IPS DF 4.7 (cell line): ENCODE measurements around the gene LRP1B.
"Not testable (repeated sequence)": the region's sequence is repeated elsewhere in the genome, so short reads cannot be mapped to it uniquely, and the experiment has no call there.

ENCODE experiments used
- DNase-seq: peaks from one replicate; pipeline ENCODE4 v3.0.0-alpha.2; 2013; ENCODE audit warnings: low spot score; ENCODE audit errors: extremely low read depth

The LRP1B gene

GRCh38 chr2:140734992-140735391 lies 1395.8 kb downstream of the LRP1B start:
- no peak for DNase-seq

GRCh38 chr2:140718999-140719398 lies 1411.8 kb downstream of the LRP1B start:
- DNase-seq, result no peak

GRCh38 chr2:140717481-140717880 lies 1413.3 kb downstream of the LRP1B start:
- no peak for DNase-seq

- DNase-seq, result no peak
Observed at GRCh38 chr2:140714586-140714985, 1416.2 kb downstream of the LRP1B start.

GRCh38 chr2:140711867-140712266 lies 1418.9 kb downstream of the LRP1B start:
- no peak for DNase-seq

- no peak for DNase-seq
Observed at GRCh38 chr2:140701726-140702125, 1429.1 kb downstream of the LRP1B start.

- DNase-seq, result no peak
Observed at GRCh38 chr2:140698636-140699035, 1432.2 kb downstream of the LRP1B start.

- DNase-seq, result no peak
Observed at GRCh38 chr2:140696449-140696848, 1434.4 kb downstream of the LRP1B start.

- DNase-seq, result no peak
Observed at GRCh38 chr2:140695155-140695554, 1435.7 kb downstream of the LRP1B start.

- DNase-seq, result no peak
Observed at GRCh38 chr2:140687825-140688224, 1443.0 kb downstream of the LRP1B start.

- DNase-seq, result no peak
Observed at GRCh38 chr2:140683658-140684057, 1447.2 kb downstream of the LRP1B start.

GRCh38 chr2:140680862-140681261 lies 1450.0 kb downstream of the LRP1B start:
- no peak for DNase-seq

GRCh38 chr2:140679752-140680151 lies 1451.1 kb downstream of the LRP1B start:
- DNase-seq, result no peak

GRCh38 chr2:140669911-140670310 lies 1460.9 kb downstream of the LRP1B start:
- no peak for DNase-seq

- no peak for DNase-seq
Observed at GRCh38 chr2:140667203-140667602, 1463.6 kb downstream of the LRP1B start.

GRCh38 chr2:140662504-140662903 lies 1468.3 kb downstream of the LRP1B start:
- no peak for DNase-seq

GRCh38 chr2:140658760-140659692 lies 1471.8 kb downstream of the LRP1B start:
- no peak for DNase-seq

- DNase-seq, result no peak
Observed at GRCh38 chr2:140657657-140658056, 1473.2 kb downstream of the LRP1B start.

- DNase-seq, result no peak
Observed at GRCh38 chr2:140654565-140654964, 1476.3 kb downstream of the LRP1B start.

- DNase-seq, result no peak
Observed at GRCh38 chr2:140650825-140651224, 1480.0 kb downstream of the LRP1B start.

- DNase-seq, result not testable (repeated sequence)
Observed at GRCh38 chr2:140650134-140650533, 1480.7 kb downstream of the LRP1B start.

GRCh38 chr2:140648393-140648792 lies 1482.4 kb downstream of the LRP1B start:
- no peak for DNase-seq

GRCh38 chr2:140643761-140644187 lies 1487.0 kb downstream of the LRP1B start:
- DNase-seq, result no peak
